ENCODE measurements around the gene CUTC.

The CUTC gene

GRCh38 chr10:99781734-99782429, 49.8 kb downstream of the CUTC start:
- Histone ChIP-seq H3K27ac (no peak overlapping the region), H3K4me3 (no peak overlapping the region)
- TF ChIP-seq CTCF (IDR thresholded peaks at IDR 0.05), result no peak
- DNase-seq (ENCODE audit: low spot score), result no peak

- TF ChIP-seq CTCF (IDR thresholded peaks at IDR 0.05), result no peak
- no peak for DNase-seq (ENCODE audit: low spot score)
- H3K4me3 ChIP-seq, result no peak within 1 kb of the TSS
- no peak within 1 kb of the TSS for H3K27ac ChIP-seq
These were observed 50.6 kb downstream of the CUTC start, which contains the start of gene ABCC2 for GRCh38 chr10:99782447-99783286. Gene ABCC2, plus strand, starts transcription at chr10:99782640. Its CDS starts 205 bp downstream, at chr10:99782845.

- Histone ChIP-seq H3K4me3 (no peak overlapping the region), H3K27ac (peak overlapping the region in 1 of 2 donors; percentile 3)
- TF ChIP-seq CTCF (IDR thresholded peaks at IDR 0.05), result no peak
- DNase-seq (ENCODE audit: low spot score), result no peak
These were observed 52.1 kb downstream of the CUTC start for GRCh38 chr10:99784016-99784726.

- H3K4me3 ChIP-seq, result no peak overlapping the region
- DNase-seq (ENCODE audit: low spot score), result no peak
- TF ChIP-seq CTCF (IDR thresholded peaks at IDR 0.05), result no peak
- H3K27ac ChIP-seq, result no peak overlapping the region
These were observed 52.9 kb downstream of the CUTC start for GRCh38 chr10:99784727-99785441.

- no peak overlapping the region for H3K4me3 ChIP-seq
- H3K27ac ChIP-seq, result no peak overlapping the region
- no peak for DNase-seq (ENCODE audit: low spot score)
- TF ChIP-seq CTCF (IDR thresholded peaks at IDR 0.05), result no peak
These were observed 53.6 kb downstream of the CUTC start for GRCh38 chr10:99785646-99786045.

GRCh38 chr10:99787311-99787710, 55.3 kb downstream of the CUTC start:
- Histone ChIP-seq H3K4me3 (no peak overlapping the region), H3K27ac (no peak overlapping the region)
- TF ChIP-seq CTCF (IDR thresholded peaks at IDR 0.05), result no peak
- DNase-seq (ENCODE audit: low spot score), result no peak
